Measurements from ENCODE around the gene TAS1R1. TPM values are rescaled to one million over a fixed set of nuclear protein-coding genes. Genes with fewer than 3 reads are reported as not detected.
"Not testable (repeated sequence)": the region's sequence is repeated elsewhere in the genome, so short reads cannot be mapped to it uniquely, and the experiment has no call there.

TAS1R1 gene
- total RNA-seq, 1 donor from 2014 or later = not detected

GRCh38 chr1:6594977-6595740 lies 40.1 kb downstream of the TAS1R1 start:
- no peaks in the 10 kb centered on the region for H3K27me3 ChIP-seq (ENCODE audit: control insufficient read depth, insufficient read depth, low read length)
- no peak overlapping the region for H3K4me3 ChIP-seq (ENCODE audit: low read depth, low read length)
- H3K36me3 ChIP-seq (ENCODE audit: control insufficient read depth, insufficient read depth, low read length) = peaks cover 4% of the 10 kb centered on the region
- no peak for TF ChIP-seq CTCF (IDR thresholded peaks at IDR 0.05; ENCODE audit: insufficient read depth, low read length, poor library complexity, severe bottlenecking)
- DNase-seq (ENCODE audit: low read depth) = no peak

DNA sequence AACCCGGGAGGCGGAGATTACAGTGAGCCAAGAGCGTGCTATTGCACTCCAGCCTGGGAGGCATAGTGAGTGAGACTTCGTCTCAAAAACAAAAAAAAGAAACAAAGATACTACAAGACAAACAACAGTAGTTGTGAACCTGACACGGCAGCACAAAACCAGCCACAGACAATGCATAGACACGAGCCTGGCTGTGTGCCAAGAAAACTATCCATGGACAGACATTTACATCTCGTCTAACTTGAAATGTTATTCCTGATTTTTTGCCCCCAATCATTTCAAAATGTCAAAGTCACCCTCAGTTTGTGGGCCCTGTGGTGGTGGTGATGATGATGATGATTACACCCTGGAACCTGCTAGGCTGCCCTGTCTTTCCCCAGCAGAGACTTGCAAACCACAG lies 41.2 kb downstream of the TAS1R1 start:
- H3K4me3 ChIP-seq (ENCODE audit: low read depth, low read length) = no peak overlapping the region
- no peak for TF ChIP-seq CTCF (IDR thresholded peaks at IDR 0.05; ENCODE audit: insufficient read depth, low read length, poor library complexity, severe bottlenecking)
- peaks cover 4% of the 10 kb centered on the region for H3K36me3 ChIP-seq (ENCODE audit: control insufficient read depth, insufficient read depth, low read length)

DNA sequence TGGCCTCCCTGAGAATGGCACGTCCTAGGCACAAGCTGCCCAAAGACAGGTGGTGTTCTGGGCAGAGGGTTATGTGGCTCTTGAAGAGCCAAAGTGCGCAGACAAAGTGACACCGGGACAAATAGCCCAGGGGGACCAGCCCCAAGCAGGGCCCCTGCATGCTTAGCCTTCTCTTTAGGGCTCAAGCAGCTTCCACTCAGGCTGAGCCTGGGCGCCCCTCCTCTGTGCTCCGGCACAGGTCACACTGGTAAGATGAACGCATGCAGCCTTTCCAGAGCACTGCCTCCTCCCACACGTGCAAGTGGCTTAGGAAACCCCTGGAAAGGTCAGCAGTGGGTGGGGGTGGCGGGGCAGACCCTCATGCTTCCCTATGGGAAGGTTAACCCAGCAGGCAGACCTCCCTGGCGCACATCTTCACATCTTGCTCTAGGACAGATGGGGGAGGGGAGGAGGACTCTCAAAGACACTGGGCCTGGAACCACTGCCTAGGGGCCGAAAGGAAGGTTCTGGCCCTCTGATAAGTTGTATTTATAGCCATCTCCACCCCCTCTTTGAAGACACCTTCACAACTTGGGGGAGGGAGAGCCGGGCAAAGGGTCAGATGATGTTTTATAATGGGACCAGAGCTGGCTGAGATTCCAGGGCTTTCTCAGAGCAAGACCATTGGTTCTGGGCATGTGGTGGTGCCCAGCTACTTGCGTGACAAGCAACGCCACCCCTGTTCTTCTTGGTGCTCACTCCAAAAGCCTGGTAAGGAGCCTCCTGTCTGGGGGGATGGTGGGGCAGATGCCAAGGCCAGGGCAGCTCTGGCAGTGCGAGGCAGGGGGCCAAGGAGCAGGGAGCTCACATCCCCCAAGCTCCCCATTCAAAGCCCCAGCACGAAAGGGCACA lies 42.0 kb downstream of the TAS1R1 start:
- Histone ChIP-seq H3K27me3 (ENCODE audit: control insufficient read depth, insufficient read depth, low read length) (no peaks in the 10 kb centered on the region), H3K4me3 (ENCODE audit: low read depth, low read length) (no peak overlapping the region), H3K36me3 (ENCODE audit: control insufficient read depth, insufficient read depth, low read length) (peaks cover 3% of the 10 kb centered on the region)
- TF ChIP-seq CTCF (IDR thresholded peaks at IDR 0.05; ENCODE audit: insufficient read depth, low read length, poor library complexity, severe bottlenecking) = no peak
- no peak for DNase-seq (ENCODE audit: low read depth)

More for the DNA sequence above, 41.2 kb downstream of the TAS1R1 start:
- DNase-seq (ENCODE audit: low read depth) = no peak
- no peaks in the 10 kb centered on the region for H3K27me3 ChIP-seq (ENCODE audit: control insufficient read depth, insufficient read depth, low read length)

DNA sequence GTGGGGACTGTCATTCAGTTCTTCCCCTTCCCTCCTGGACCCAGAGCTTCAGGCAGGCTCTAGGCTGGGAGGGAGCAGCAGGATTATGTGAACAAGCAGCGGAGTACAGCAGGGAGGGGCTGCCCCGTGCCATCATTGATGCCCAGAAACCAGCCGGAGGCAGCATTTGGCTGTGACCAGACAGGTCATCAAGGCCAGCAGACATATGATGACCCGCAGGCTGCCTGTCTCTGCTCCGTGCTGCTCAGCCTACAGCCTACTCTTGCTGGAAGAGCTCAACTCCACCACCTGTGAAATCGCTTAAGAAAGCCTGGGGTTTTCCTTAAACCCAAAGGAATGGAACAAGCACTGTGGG lies 42.6 kb downstream of the TAS1R1 start:
- no peak for DNase-seq (ENCODE audit: low read depth)
- Histone ChIP-seq H3K4me3 (ENCODE audit: low read depth, low read length) (no peak overlapping the region), H3K27me3 (ENCODE audit: control insufficient read depth, insufficient read depth, low read length) (no peaks in the 10 kb centered on the region), H3K36me3 (ENCODE audit: control insufficient read depth, insufficient read depth, low read length) (peaks cover 3% of the 10 kb centered on the region)
- TF ChIP-seq CTCF (IDR thresholded peaks at IDR 0.05; ENCODE audit: insufficient read depth, low read length, poor library complexity, severe bottlenecking) = no peak

- H3K4me3 ChIP-seq (ENCODE audit: low read depth, low read length) = no peak overlapping the region
- peaks cover 1% of the 10 kb centered on the region for H3K36me3 ChIP-seq (ENCODE audit: control insufficient read depth, insufficient read depth, low read length)
- no peak for TF ChIP-seq CTCF (IDR thresholded peaks at IDR 0.05; ENCODE audit: insufficient read depth, low read length, poor library complexity, severe bottlenecking)
- H3K27me3 ChIP-seq (ENCODE audit: control insufficient read depth, insufficient read depth, low read length) = no peaks in the 10 kb centered on the region
- DNase-seq (ENCODE audit: low read depth) = no peak
These were observed 44.3 kb downstream of the TAS1R1 start for GRCh38 chr1:6599141-6599975.

DNA sequence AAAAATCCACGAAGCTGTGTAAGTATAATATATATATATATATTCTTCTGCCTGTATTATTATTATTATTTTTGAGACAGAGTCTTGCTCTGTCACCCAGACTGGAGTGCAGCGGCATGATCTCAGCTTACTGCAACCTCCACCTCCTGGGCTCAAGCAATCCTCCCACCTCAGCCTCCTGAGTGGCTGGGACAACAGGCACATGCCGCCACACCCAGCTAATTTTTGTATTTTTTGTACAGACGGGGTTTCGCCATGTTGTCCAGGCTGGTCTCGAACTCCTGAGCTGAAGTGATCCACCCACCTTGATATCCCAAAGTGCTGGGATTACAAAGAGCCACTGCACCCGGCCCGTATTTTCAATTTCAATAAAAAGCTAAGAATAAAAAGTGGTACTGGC lies 44.9 kb downstream of the TAS1R1 start:
- peak overlapping the region; percentile 69 for H3K4me3 ChIP-seq (ENCODE audit: low read depth, low read length)
- not testable (repeated sequence) for H3K27me3 ChIP-seq (ENCODE audit: control insufficient read depth, insufficient read depth, low read length); DNase-seq (ENCODE audit: low read depth); H3K36me3 ChIP-seq (ENCODE audit: control insufficient read depth, insufficient read depth, low read length)

Data from kidney epithelial cell (primary cell).